NCI-H69 (cell line): ENCODE measurements around the gene SBK2.

Experiments used
- DNase-seq: peaks from one replicate; lab custom pipeline; 2025; lab: John Stamatoyannopoulos, UW

SBK2 gene

GRCh38 chr19:55554302-55554701 is 17.4 kb upstream of the SBK2 start:
- DNase-seq: no peak

GRCh38 chr19:55553217-55554182 is 16.6 kb upstream of the SBK2 start:
- DNase-seq: no peak

- peak; percentile 26 for DNase-seq
Measured at GRCh38 chr19:55552620-55553019, 15.7 kb upstream of the SBK2 start.

- peak; percentile 30 for DNase-seq
Measured at GRCh38 chr19:55552206-55552605, 15.3 kb upstream of the SBK2 start.

GRCh38 chr19:55550321-55550650 is 13.4 kb upstream of the SBK2 start:
- no peak for DNase-seq

GRCh38 chr19:55549500-55550320 is 12.8 kb upstream of the SBK2 start:
- peak; percentile 91 for DNase-seq

DNA sequence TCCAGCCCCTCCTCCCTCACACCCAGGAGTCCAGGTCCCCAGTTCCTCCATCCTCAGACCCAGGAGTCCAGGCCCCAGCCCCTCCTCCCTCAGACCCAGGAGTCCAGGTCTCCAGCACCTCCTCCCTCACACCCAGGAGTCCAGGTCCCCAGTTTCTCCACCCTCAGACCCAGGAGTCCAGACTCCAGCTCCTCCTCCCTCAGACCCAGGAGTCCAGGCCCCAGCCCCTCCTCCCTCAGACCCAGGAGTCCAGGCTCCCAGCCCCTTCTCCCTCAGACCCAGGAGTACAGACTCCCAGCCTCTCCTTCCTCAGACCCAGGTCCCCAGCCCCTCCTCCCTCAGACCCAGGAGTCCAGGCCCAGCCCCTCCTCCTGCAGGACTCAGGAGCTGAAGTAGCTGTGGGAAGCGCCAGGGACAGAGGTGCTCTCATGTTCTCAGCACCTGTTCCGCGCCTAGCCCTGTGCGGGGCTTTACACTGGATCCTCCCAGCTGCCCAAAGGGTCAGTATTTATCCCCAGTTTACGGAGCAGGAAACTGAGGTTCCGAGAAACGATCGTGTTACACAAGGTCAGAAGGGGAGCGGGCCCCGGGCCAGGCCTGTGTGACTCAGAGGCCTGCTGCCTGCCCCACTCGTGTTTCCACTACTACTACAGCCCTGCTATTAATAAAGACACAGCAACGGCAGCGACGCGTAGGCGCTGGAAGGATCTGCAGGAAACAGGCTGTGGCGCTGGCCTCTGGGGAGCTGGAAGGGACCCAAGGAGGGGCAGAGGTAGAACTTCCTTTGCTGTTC is 10.1 kb upstream of the SBK2 start:
- DNase-seq: peak; percentile 43

DNA sequence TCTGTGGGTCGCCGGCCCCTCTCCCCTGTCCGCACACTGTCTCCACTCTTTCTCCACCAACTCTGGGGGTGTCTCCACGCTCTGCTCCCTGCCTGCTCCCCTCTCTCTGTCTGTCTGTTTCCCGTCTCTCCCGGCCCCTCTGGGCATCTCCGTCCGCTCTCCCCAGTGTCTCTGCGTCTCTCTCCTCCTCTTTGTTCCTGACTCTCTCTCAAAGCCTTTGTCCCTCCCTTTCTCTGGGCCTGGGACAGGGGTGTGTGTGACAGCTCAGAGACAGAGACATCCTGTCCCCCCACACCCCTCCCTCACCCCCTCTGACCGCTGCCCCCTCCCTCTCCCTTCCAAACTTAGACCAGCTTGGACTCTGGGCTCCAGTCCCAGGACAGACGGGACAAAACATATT is 9.1 kb upstream of the SBK2 start:
- DNase-seq: no peak

- no peak for DNase-seq
Measured at GRCh38 chr19:55545443-55545842, 8.5 kb upstream of the SBK2 start, which contains the start of gene SBK3. TSS of gene SBK3 (minus strand) at chr19:55545543. CDS start at chr19:55545543, 0 bp downstream.

DNA sequence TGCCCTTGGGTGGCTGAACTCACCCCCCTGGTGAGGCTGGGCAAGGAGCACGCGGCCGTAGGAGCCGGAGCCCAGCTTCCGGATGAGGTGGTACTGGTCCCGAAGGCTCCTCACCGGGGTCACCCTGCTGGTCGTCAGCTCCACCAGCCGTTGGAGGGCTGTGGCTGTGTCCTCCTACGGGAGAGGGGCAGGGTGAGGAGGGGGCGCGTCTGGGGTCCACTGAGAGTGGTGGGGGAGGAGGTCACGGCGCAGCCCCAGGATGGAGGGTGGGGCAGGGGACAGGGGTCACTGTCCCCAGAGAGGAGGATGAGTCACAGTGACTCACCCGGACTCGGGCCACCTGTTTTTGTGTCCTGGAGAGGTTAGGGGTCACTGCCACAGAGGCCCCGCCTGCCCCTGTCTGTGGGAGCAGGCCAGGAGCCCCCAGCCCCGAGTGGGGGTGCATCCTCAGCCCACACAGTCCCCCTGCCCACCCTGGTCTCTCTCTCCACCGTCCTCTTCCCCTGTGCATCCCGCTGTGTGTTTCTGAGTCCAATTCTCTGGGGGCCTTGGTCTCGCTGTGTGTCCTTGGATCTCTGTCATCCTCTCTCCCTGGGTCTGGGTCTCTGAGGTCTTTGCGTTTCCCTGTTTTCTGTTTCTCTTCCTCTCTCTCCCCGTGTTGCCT is 8.0 kb upstream of the SBK2 start:
- DNase-seq: no peak

DNA sequence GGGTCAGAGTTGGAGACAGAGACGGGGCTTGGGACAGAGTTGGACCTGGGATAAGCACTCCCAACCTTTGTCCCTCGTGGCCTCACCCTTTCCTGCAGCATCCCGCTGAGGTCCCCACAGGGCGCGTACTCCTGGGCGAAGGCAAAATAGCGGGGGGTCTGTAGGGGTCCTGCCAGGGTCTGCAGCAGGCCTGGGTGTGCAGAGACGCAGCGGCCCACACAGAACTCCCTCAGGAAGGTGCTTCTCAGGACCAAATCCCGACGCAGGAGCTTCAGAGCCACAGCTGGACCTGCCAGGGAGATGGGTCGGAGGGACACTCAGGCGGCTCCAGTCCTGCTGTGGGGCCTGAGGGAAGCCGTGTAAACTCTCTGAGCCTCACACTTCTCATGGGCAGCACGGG is 7.1 kb upstream of the SBK2 start:
- DNase-seq: no peak

DNA sequence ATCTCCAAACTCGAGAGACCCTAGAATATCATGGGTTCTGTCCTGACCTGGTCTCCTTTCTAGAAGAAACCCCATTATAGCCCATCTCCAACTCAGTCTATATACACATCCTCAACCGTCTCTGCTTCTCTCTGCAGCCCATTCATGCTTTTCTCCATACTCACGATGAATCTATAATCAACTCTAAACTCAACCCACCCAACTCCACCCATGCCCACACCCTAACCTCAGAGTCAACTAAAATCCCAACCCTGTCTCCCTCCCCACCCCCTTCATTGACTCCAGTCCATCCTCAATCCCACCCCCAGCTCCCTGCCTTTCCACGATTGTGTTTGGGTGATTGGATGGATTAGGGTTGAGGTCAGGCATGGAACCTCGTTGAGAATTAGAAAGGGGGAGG is 6.6 kb upstream of the SBK2 start:
- no peak for DNase-seq

DNA sequence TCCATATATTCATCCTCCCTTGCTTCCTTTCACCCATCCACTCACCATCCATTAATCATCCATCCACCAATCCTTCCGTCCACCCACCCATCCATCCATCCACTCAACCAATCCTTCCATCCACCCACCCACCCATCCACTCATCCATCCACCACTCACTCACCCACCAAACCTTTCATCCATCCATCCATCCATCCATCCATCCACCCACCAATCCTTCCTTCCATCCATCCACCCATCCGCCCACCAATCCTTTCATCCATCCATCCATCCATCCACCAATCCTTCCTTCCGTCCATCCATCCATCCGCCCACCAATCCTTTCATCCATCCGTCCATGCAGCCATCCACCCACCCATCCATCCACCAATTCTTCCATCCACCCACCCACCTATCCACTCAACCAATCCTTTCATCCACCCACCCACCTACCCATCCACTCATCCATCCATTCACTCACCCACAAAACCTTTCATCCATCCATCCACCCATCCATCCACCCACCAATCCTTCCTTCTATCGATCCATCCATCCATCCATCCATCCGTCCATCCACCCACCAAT is 5.4 kb upstream of the SBK2 start:
- DNase-seq: no peak

- DNase-seq: no peak
Measured at GRCh38 chr19:55541091-55541490, 4.2 kb upstream of the SBK2 start.

GRCh38 chr19:55540619-55541018 is 3.7 kb upstream of the SBK2 start:
- peak; percentile 28 for DNase-seq

GRCh38 chr19:55539090-55539984 is 2.4 kb upstream of the SBK2 start:
- no peak for DNase-seq

DNA sequence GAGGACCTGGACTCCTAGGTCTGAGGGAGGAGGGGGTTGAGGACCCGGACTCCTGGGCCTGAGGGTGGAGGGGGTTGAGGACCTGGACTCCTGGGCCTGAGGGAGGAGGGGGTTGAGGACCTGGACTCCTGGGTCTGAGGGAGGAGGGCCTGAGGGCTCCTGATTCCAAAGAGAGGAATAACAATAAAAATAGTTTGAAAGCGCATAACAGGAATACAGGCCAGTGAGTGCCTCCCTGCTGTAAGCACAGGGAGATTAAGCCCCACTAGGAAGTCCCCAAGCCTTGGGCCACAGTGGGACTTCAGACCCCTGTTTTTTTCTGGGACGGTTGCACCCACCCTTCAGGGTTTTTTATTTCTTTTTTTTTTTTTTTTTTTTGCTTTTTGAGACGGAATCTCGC is 1.2 kb upstream of the SBK2 start:
- DNase-seq: no peak

- DNase-seq: no peak
Measured at GRCh38 chr19:55537741-55538111, 793 bp upstream of the SBK2 start.

- DNase-seq: no peak
Measured at GRCh38 chr19:55536366-55536765, 567 bp downstream of the SBK2 start.

- DNase-seq: no peak
Measured at GRCh38 chr19:55535965-55536350, 975 bp downstream of the SBK2 start.
